IMR-90 (cell line): Measurements from ENCODE around the gene SLC9B1.
"Not testable (repeated sequence)": the region's sequence is repeated elsewhere in the genome, so short reads cannot be mapped to it uniquely, and the experiment has no call there.

Experiments
- CTCF ChIP-seq: conservative IDR thresholded peaks from 2 replicates; pipeline ENCODE4 v1.5.1; 2012; ENCODE audit warnings: mild to moderate bottlenecking, low read depth, low read length, improper control_type of control experiment
- ELK1 ChIP-seq: fragments of 150-350 bp; IDR thresholded peaks from 2 replicates; pipeline ENCODE4 v1.6.1; 2016; ENCODE audit warnings: low read depth, mild to moderate bottlenecking, low read length, moderate library complexity, borderline replicate concordance
- POLR2A ChIP-seq: IDR thresholded peaks from 2 replicates; pipeline ENCODE4 v1.6.1; 2012; ENCODE audit warnings: mild to moderate bottlenecking, low read depth, low read length
- USF2 ChIP-seq: fragments of 150-350 bp; IDR thresholded peaks from 2 replicates; pipeline ENCODE4 v1.6.1; 2017; ENCODE audit warnings: mild to moderate bottlenecking, antibody characterized with exemption, low read length, low read depth

GRCh38 chr4:102897610-102898009 is 121.9 kb downstream of the SLC9B1 start:
- TF ChIP-seq ELK1, POLR2A, CTCF, USF2: not testable (repeated sequence)
